Tongue (tissue), 2 donors: ENCODE measurements around the gene CCN5. TPM values are rescaled to one million over a fixed set of nuclear protein-coding genes. Genes with fewer than 3 reads are reported as not detected.
"Not testable (repeated sequence)": the region's sequence is repeated elsewhere in the genome, so short reads cannot be mapped to it uniquely, and the experiment has no call there.

Experiments used
- DNase-seq: peaks from one replicate; pipeline ENCODE4 v3.0.0-alpha.2; 2015
- total RNA-seq: library from RNA; depleted of rRNA; stranded (reverse); fragments of >200 nt; gene quantifications from one replicate; pipeline ENCODE4 v1.2.3, GENCODE V29; 2014

The CCN5 gene
- total RNA-seq: 0.62 TPM

DNA sequence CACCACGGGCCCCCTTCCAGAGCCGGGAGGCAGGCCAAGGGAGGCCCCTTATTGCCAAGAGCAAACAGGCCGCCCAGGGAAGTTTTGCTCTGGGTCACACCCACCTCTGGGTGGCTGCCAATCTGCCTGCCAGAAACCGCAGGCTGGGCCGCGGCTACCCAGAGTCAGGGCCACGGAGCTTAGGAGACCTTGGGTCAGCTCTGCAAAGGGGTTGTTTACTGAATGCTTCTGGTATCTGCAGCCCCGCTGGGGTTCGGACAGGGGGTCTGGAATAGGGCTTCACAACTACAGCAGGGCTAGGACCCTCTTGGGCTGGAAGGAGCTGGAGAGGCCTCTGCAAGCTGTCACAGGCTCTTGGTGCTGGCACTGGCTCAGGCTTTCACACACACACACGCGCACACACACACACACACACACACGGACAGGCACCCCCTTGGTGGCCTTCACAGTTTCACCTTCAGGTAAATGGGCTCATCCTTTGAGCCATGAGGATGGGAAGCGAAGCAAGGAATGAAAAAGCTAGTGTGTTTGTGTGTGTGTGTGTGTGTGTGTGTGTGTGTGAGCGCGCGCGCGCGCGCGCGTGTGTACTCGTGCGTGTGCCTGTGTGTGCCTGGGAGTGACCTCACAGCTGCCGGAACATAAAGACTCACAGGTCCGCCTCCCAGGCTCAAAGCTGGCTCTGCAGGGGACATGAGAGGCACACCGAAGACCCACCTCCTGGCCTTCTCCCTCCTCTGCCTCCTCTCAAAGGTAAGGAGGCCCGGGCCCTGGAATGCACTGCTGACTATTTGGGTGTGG, at the start of gene CCN5:
Gene CCN5 (plus strand): TSS at position 669 of the 798 bp plus-strand sequence. CDS start 22 bp downstream, at position 691.
- DNase-seq: peak; percentile 84

DNA sequence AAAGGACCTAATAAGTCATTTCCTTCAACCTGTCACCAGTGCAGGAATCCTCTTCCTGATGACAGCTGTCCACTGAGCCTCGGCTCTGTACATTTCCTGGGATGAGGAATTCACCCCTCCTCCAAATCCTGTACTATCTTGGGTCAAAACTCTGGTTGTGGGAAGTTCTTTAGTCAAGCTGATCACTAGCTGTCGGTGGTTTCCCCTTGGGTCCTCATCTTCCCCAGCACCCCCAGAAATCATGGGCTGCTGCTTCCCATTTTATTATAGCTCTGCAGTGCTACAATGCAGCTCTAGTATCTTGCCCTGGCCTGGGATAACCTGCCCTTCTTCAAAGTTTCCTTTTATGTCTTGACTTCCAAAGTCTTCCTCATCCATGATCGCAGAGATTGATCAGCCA, 49.1 kb upstream of the CCN5 start:
- DNase-seq: no peak

DNA sequence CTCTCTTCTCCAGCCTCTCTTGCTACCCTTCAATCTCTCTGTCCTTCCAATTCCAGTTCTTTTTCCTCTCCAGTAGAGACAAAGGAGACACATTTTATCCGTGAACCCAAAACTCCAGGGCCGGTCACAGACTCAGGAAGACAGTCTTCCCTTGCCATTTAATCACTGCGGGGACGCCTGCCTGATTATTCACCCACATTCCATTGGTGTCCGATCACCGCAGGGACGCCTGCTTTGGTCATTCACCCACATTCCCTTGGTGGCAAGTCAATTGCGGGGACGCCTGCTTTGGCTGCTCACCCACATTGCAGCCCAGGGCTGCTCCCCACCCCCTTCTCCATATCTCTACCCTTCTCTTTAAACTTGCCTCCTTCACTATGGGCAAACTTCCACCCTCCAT, 44.3 kb upstream of the CCN5 start:
- not testable (repeated sequence) for DNase-seq

DNA sequence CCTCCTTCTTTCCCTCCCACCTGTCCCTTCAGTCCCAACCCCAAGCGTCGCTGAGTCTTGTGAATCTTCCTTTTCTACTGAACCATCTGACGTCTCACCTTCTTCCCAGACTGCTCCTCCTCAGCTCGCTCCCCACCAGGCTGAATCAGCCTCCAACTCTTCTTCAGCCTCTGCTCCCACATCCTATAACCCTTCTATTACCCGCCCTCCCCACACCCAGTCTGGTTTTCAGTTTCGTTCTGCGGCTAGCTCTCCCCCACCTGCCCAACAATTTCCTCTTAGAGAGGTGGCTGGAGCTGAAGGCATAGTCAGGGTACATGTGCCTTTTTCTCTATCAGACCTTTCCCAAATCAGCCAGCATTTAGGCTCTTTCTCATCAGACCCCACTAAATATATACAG, 43.6 kb upstream of the CCN5 start:
- DNase-seq: not testable (repeated sequence)

- DNase-seq: not testable (repeated sequence)
Observed at GRCh38 chr20:44672318-44672902, 42.8 kb upstream of the CCN5 start.

- DNase-seq: no peak
Observed at GRCh38 chr20:44678242-44678641, 36.9 kb upstream of the CCN5 start.

GRCh38 chr20:44678990-44679611, 36.1 kb upstream of the CCN5 start:
- no peak for DNase-seq

- DNase-seq: no peak
Observed at GRCh38 chr20:44681796-44682566, 33.2 kb upstream of the CCN5 start.

DNA sequence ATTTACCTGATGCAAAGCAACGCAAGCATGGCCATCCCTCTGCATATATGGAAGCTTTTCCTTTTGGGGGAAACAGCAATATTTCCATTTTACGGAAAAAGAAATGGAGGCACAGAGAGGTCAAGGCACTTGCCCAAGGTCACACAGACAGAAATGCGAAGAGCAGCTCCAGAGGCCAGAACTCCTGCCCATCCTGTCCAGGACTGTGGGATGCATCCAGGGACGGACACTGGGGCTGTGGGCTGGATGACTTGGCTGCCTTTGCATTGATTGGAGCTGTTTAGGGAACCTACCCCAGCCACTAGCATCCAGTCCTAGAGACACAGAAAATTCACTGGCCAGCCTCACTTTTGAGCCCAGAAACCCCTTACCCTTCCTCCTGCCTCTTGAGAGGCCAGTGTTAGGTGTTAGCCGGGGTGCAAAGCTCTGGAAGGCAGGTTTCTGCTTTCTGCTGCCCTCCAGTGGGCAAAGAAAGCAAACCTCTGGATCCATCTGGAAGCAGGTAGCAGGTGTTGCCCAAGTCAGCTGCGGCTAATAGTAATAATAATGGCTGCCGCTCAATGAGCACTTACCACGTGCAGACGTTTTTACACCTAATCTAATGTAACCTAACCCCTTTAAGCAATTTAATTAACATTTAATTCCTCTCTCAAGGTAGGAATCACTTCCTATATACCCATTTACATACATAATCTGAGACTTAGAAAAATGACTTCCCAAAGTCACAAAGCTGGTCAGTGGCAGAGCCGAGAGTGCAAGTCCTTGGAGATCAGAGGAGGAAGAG, 31.7 kb upstream of the CCN5 start:
- peak; percentile 54 for DNase-seq

- no peak for DNase-seq
Observed at GRCh38 chr20:44684047-44684967, 30.9 kb upstream of the CCN5 start.

- no peak for DNase-seq
Observed at GRCh38 chr20:44686934-44687333, 28.2 kb upstream of the CCN5 start.

DNA sequence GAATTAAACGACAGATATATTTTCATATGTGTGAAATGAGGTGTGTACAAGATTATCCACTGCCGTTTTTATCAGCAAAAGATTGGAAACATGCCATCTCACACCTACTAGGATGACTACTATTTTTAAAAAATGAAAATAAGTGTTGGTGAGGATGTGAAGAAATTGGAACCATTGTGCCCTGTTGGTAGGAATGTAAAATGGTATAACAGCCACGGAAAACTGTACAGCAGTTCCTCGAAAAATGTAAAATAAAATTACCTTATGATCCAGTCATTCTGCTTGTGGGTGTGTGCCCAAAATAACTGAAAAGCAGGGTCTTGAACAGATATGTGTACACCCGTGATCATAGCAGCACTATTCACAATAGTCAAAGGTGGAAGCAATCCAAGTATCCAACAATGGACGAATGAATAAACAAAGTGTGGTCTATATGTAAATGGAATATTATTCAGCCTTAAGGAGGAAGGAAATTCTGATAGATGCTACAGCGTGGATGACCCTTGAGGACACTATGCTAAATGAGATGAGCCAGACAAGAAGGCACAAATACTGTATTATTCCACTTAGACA, 27.0 kb upstream of the CCN5 start:
- DNase-seq: no peak

GRCh38 chr20:44689809-44690208, 25.4 kb upstream of the CCN5 start:
- no peak for DNase-seq

DNA sequence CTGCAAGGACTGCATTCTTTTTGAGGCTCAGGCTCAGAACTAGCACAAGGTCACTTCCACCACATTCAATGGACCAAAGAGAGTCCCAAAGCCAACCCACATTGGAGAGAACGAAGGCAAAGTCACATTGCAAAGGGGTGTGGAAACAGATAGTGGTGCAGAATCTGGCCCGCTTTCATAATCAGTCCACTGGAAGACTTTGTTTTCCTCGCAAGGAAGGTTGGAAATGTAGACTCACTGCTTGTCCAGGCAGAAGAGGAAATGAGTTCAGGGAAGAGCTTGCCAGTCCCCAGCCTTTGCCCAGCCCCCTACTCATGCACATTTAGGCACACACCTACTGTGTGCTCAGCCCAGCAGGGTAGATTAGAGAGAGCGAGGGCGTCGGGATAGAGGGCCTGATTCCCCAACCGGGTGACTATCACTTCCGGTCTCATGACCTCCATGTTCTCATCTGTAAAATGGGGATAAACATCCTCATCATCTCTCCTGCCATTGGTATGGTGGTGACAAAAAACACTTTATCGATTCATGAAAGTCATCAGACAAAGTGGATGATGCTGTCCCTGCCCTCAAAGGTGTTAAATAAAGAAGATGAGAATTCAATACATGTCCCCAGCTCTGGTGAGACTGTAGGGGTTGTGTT, 24.3 kb upstream of the CCN5 start:
- no peak for DNase-seq

DNA sequence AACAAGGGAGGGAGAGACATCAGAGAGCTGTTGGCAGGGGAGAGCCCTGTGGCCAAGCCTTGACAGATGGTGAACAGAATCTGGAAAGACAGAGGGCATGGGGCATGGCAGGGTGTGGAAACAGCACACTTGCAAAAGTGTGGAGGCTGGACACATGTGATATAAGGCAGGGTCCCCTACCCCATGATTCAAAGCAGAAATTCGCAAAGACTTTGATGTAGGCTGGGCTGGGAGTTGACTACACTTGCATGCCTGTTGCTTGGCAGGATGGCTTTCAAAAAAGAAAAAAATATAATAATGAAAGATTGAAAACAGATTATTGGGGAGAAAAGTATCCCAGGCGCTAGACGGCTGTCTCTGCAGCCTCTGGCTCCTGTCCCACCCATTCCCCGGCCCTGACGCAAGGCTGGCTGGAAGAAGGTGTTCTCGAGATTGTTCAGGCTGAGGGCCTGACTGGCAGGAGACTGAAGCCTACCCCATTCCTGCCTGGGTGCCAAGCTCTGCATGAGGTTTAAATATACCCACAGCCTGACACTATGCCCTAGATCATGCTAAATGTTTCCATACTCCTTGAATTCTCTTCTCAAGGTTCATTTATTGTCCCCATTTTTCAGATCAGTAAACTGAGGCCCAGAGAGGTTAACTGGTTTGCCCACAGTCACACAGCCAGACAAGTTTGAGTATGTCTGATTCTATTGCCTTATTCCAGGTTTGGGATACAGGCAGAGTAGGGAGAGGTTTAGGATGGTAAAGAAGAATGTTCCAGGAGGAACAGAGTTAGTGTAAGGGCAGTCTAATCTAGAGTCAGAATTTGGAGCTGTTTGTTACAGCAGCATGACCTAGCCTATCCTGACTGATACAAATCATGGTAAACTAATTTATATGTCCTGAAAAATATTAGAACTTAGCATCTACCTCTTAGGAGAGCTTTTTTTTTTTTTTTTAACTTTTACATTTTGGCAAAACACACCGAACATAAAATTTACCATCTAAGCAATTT, 23.4 kb upstream of the CCN5 start:
- DNase-seq: peak; percentile 41

GRCh38 chr20:44692932-44693480, 22.2 kb upstream of the CCN5 start:
- DNase-seq: no peak

- no peak for DNase-seq
Observed at GRCh38 chr20:44693627-44694026, 21.5 kb upstream of the CCN5 start.

DNA sequence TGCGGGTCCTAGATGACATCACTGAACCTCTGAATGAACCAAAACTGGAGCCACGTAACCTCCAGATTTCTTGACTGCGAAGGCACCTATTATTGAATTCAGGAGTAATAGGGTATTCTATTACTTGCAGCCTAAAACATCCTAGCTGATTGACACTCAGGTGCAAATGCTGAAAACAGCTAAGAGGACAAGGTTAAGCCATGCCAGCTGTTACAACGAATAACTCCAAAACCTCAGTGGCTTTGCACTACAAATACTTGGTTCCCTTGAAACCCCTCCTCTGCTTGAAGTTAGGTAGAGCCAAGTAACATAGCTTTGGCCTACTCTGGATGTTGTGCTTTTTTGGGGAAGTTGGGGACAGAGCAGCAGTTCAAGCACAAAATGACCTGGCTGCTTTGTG, 21.0 kb upstream of the CCN5 start:
- no peak for DNase-seq
